HepG2 (cell line): ENCODE results near the gene MCOLN1.

Source experiments
- CTCF ChIP-seq: sonication (generic); formaldehyde crosslinking; IDR thresholded peaks from 2 replicates; pipeline ENCODE4 v1.5.0; 2020; ENCODE audit warnings: mild to moderate bottlenecking, missing genetic modification reagents, moderate library complexity
- EP300 ChIP-seq, 3 experiments: sonication (generic) in 1 of 3; formaldehyde crosslinking in 1 of 3; IDR thresholded peaks; 2 replicates each; pipeline versions ENCODE4 v1.5.1 to v1.6.1; 2011 to 2020; ENCODE audit warnings: low read depth in 2 of 3, low read length in 2 of 3, borderline replicate concordance in 1 of 3, improper control_type of control experiment in 1 of 3, mild to moderate bottlenecking in 1 of 3, missing genetic modification reagents in 1 of 3, moderate library complexity in 1 of 3
- FOXA1 ChIP-seq, 2 experiments: fragments of 450-650 bp in 1 of 2; sonication (generic) in 1 of 2; formaldehyde crosslinking in 1 of 2; IDR thresholded peaks; 2 replicates each; pipeline versions ENCODE4 v1.4.0 to v1.6.1; 2016 to 2020; ENCODE audit warnings: missing genetic modification reagents in 1 of 2
- FOXK2 ChIP-seq: fragments of 450-650 bp; IDR thresholded peaks from 2 replicates; pipeline ENCODE4 v1.6.1; 2016
- KLF13 ChIP-seq: sonication (generic); formaldehyde crosslinking; IDR thresholded peaks from 2 replicates; pipeline ENCODE4 v1.4.0; 2020; ENCODE audit warnings: mild to moderate bottlenecking, missing genetic modification reagents
- MYC ChIP-seq: sonication (generic); formaldehyde crosslinking; IDR thresholded peaks from 2 replicates; pipeline ENCODE4 v1.9.0; 2021; ENCODE audit warnings: missing genetic modification reagents, borderline replicate concordance
- PHF20 ChIP-seq: sonication (generic); formaldehyde crosslinking; IDR thresholded peaks from 2 replicates; pipeline ENCODE4 v1.5.0; 2020; ENCODE audit warnings: mild to moderate bottlenecking, missing genetic modification reagents
- POLR2AphosphoS2 ChIP-seq: IDR thresholded peaks from 2 replicates; pipeline ENCODE4 v1.6.1; 2011; ENCODE audit warnings: low read depth, low read length, improper control_type of control experiment
- SP2 ChIP-seq: sonication (generic); formaldehyde crosslinking; IDR thresholded peaks from 2 replicates; pipeline ENCODE4 v1.5.1; 2020; ENCODE audit warnings: mild to moderate bottlenecking, missing genetic modification reagents
- YEATS2 ChIP-seq: sonication (generic); formaldehyde crosslinking; IDR thresholded peaks from 2 replicates; pipeline ENCODE4 v1.4.0; 2020; ENCODE audit warnings: missing genetic modification reagents, borderline replicate concordance
- ZNF274 ChIP-seq: sonication (generic); formaldehyde crosslinking; IDR thresholded peaks from 2 replicates; pipeline ENCODE4 v1.5.1; 2020; ENCODE audit warnings: mild to moderate bottlenecking, missing genetic modification reagents
- ZNF317 ChIP-seq: sonication (generic); formaldehyde crosslinking; IDR thresholded peaks from 2 replicates; pipeline ENCODE4 v1.5.0; 2020; ENCODE audit warnings: mild to moderate bottlenecking, missing genetic modification reagents

- TF ChIP-seq PHF20 (CRISPR knock-in tag), result no peak; the same call in 1 of the 2 replicates
- no peak for TF ChIP-seq FOXA1 (IDR thresholded peaks at IDR 0.05)
- no peak for TF ChIP-seq FOXA1 (CRISPR knock-in tag; IDR thresholded peaks at IDR 0.05)
- no peak for TF ChIP-seq CTCF
- no peak for TF ChIP-seq MYC (CRISPR knock-in tag)
- no peak for TF ChIP-seq EP300 (IDR thresholded peaks at IDR 0.05; ENCODE audit: low read depth in 2 of 2, low read length in 2 of 2)
- no peak for TF ChIP-seq EP300 (CRISPR knock-in tag; IDR thresholded peaks at IDR 0.05; ENCODE audit: borderline replicate concordance)
- TF ChIP-seq YEATS2 (CRISPR knock-in tag), result no peak
- no peak for TF ChIP-seq ZNF274
- no peak for TF ChIP-seq ZNF317 (CRISPR knock-in tag)
- no peak for TF ChIP-seq SP2 (CRISPR knock-in tag)
- TF ChIP-seq FOXK2, result no peak
- no peak for TF ChIP-seq KLF13 (CRISPR knock-in tag)
- TF ChIP-seq POLR2AphosphoS2, result no peak
These were observed 6.1 kb upstream of the MCOLN1 start for GRCh38 chr19:7516333-7516732.
